HUES48 (cell line): ENCODE measurements around the gene MYPN.
"Not testable (repeated sequence)": the region's sequence is repeated elsewhere in the genome, so short reads cannot be mapped to it uniquely, and the experiment has no call there.

Source experiments
- H3K27ac ChIP-seq: one replicate; pipeline ENCODE4 v1.7.0; 2013; ENCODE audit warnings: low read depth, low read length, inconsistent platforms
- H3K27me3 ChIP-seq: 2 replicates; pipeline ENCODE4 v1.6.1; 2013; ENCODE audit warnings: mild to moderate bottlenecking, low read length; ENCODE audit not compliant: control insufficient read depth, insufficient read depth
- H3K36me3 ChIP-seq: 2 replicates; pipeline ENCODE4 v1.6.1; 2013; ENCODE audit warnings: low read length; ENCODE audit not compliant: control insufficient read depth, insufficient read depth
- H3K4me1 ChIP-seq: 2 replicates; pipeline ENCODE4 v1.6.1; 2013; ENCODE audit warnings: mild to moderate bottlenecking, low read length; ENCODE audit not compliant: control insufficient read depth, insufficient read depth
- H3K4me3 ChIP-seq: 2 replicates; pipeline ENCODE4 v1.5.1; 2013; ENCODE audit warnings: mild to moderate bottlenecking, low read depth, low read length
- H3K9ac ChIP-seq: 2 replicates; pipeline ENCODE4 v1.6.1; 2013; ENCODE audit warnings: mild to moderate bottlenecking, low read depth, low read length, moderate library complexity
- H3K9me3 ChIP-seq: 2 replicates; pipeline ENCODE4 v1.6.1; 2013; ENCODE audit warnings: low read length; ENCODE audit not compliant: control insufficient read depth, insufficient read depth

MYPN gene

DNA sequence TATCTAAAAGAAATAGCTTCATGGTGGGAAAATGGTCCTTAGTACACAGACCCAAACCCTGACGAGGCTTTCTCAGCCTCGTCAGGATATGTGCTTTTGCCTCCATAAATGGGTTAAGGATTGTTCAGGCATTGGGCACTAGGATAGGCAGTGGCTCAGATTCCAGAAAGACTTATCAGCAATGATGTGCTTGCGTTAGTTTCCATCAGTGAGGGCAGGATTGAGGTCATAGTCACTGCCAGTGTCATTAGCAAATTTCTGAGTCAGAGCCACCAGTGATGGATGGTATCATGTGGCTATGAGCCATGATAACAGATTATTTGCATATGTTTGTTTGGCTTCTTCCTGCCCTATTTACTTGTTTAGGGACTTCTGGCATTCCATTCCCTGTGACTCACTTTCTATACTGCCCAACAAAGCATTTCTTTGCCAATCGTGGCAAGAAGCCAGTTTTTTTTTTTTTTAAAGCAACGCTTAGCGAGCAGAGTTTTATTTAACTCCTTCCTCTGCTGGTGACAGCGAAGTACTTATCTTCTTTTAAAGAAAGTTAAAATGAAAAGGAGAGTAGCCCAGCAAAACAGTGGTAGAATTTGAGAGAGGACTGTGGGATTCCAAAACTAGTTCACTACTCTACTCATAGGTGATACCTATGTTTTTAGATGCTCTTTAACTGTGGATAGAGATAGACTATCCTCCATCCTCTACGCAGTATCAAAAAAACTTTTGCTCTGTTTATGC is 44.4 kb downstream of the MYPN start:
- H3K36me3 ChIP-seq = no peaks in the 10 kb centered on the region
- peak overlapping the region; percentile 34; the same call in 1 of the 2 replicates for H3K4me3 ChIP-seq
- no peaks in the 10 kb centered on the region for H3K9me3 ChIP-seq
- H3K27me3 ChIP-seq = no peaks in the 10 kb centered on the region
- peak overlapping the region; percentile 61 for H3K9ac ChIP-seq
- H3K4me1 ChIP-seq = peaks cover 31% of the 10 kb centered on the region
- peak overlapping the region; percentile 99 for H3K27ac ChIP-seq

DNA sequence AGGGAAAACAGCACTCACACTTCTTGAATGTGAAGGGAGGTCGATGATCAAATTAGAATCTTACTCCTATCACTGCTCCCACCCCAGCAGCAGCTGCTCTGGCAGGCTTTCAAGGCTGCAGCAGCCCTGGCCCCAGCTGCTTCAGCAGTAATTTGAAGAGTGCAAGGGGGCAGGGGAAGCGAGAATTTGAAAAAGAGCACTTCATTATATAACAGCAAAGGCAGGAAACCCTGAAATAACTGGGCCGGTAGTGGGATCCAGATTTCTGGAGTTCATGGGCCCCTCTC is 44.9 kb downstream of the MYPN start:
- peak overlapping the region; percentile 34; the same call in 1 of the 2 replicates for H3K4me3 ChIP-seq
- no peaks in the 10 kb centered on the region for H3K9me3 ChIP-seq
- no peaks in the 10 kb centered on the region for H3K36me3 ChIP-seq
- H3K9ac ChIP-seq = peak overlapping the region; percentile 61
- H3K27ac ChIP-seq = peak overlapping the region; percentile 99
- no peaks in the 10 kb centered on the region for H3K27me3 ChIP-seq
- peaks cover 31% of the 10 kb centered on the region for H3K4me1 ChIP-seq

DNA sequence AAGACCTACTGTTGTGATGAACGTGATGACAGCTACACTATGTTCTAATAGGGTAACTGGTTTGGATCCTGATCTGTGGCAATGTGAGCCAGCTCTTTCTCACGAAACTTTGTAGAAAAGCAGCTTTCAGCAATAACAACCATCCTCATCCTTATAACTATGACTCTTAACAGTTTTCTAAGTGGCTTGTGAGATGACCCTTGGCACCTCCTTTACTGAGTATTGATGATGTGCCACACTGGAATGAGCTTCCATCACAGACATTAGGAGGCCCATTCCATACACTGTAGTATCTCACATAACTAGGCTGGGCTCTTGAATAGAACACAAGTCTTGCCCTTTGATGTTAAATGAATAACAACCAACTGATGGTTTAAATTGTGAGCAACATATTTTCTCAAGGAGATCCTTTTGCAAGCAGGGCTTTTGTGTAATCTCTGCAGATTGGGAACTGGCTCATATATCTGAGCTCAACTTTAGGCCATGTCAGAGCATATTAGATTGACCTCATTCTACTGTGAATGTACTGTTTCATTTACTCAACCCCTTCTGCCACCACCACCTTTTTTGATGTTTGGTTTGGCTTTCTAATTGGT is 46.4 kb downstream of the MYPN start:
- no peak overlapping the region for H3K27ac ChIP-seq
- no peaks in the 10 kb centered on the region for H3K27me3 ChIP-seq
- H3K4me1 ChIP-seq = peaks cover 31% of the 10 kb centered on the region
- H3K4me3 ChIP-seq = no peak overlapping the region
- H3K36me3 ChIP-seq = no peaks in the 10 kb centered on the region
- no peaks in the 10 kb centered on the region for H3K9me3 ChIP-seq
- no peak overlapping the region for H3K9ac ChIP-seq

DNA sequence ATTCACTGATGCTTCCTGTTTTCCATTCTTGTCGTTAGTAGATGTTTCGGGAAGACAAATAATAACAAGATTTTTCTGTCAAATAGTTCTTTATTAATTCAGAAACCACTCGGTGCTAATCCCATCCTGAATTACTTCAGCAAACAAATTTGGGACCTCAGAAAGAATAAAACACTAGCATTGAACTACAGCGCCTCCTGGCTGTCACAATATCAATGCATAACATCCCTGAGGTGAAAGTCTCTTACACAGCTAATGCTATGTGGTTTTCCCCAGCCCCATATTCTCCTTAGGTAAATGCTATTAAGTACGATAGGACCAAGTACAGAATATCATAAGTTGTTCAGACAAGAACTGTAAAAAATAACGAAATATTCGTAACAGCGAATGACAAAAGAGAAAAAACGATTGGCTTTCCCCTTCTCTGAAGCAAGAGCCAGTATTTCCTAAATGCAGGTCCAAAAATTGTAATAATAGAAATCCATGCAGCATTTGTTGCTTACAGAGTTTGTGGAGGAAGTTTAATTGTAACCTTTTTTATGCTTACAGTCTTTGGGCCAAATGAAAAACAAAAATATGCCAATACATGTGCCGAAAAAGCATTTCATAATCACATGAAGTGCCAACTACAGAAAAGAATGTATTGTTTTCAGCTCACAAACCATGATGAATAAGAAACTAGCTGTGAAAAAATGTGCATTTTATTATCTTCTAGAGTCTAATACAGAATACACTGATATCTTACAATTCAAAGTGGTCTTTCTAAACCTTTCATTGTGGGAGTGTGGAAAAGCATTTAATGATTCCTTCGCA is 47.3 kb downstream of the MYPN start:
- Histone ChIP-seq H3K27me3 (no peaks in the 10 kb centered on the region), H3K4me3 (no peak overlapping the region), H3K36me3 (no peaks in the 10 kb centered on the region), H3K27ac (no peak overlapping the region), H3K9ac (no peak overlapping the region), H3K9me3 (no peaks in the 10 kb centered on the region), H3K4me1 (peaks cover 31% of the 10 kb centered on the region)

DNA sequence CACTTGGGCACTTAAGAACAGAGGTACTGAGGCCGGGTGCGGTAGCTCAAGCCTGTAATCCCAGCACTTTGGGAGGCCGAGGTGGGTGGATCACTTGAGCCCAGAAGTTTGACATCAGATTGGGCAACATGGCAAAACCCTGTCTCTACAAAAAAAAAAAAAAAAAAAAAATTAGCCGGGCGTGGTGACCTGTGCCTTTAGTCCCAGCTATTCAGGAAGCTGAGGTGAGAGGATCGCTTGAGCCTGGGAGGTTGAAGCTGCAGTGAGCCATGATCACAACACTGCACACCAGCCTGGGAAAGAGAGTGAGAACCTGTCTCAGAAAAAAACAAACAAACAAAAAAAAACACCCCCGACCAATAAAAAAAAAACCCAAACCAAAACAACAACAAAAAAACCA is 48.2 kb downstream of the MYPN start:
- H3K9me3 ChIP-seq, H3K27me3 ChIP-seq, H3K27ac ChIP-seq, H3K4me3 ChIP-seq, H3K36me3 ChIP-seq, H3K9ac ChIP-seq: not testable (repeated sequence)
- peaks cover 24% of the 10 kb centered on the region for H3K4me1 ChIP-seq

DNA sequence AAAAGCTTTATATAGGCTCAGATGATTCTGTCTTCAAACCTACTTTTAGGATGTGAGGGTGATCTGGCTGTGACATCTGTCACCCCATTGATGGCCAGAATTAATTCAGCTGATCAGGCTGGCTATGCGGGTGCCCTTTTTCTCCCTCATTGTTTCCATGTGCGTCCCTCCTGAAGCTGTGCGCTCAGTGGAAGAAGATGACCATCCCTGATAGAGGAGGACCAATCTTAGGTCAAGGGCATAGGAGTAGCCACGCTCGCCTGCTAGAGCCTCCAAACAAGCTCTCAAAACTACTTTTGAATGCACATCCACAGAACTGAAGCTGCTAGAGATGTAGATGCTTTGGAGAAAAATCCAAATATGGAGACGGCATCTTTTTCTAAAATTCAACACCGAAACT is 48.7 kb downstream of the MYPN start:
- Histone ChIP-seq H3K4me3 (no peak overlapping the region), H3K36me3 (no peaks in the 10 kb centered on the region), H3K27me3 (no peaks in the 10 kb centered on the region), H3K9me3 (no peaks in the 10 kb centered on the region), H3K27ac (no peak overlapping the region), H3K4me1 (peaks cover 23% of the 10 kb centered on the region), H3K9ac (no peak overlapping the region)

DNA sequence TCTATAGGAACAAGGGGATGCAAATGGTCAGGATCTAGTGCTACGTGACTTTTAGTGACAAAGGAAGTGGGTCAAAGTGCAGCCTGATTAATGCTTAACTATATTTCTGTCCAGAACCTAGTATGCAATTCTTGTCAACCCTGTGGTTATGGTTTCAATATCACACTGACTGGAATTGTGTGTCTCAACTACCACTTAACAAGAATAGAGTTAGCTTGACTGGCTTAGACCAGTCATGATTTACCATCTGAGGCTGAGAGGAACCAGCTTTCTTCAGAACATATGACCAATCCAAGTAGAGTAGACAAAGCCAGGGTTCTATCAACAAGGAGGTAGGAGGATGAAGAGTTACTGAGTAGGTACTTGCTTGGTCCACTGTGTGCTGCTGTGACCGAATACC is 54.4 kb downstream of the MYPN start:
- no peak overlapping the region for H3K4me3 ChIP-seq
- no peaks in the 10 kb centered on the region for H3K36me3 ChIP-seq
- no peaks in the 10 kb centered on the region for H3K27me3 ChIP-seq
- H3K9me3 ChIP-seq = no peaks in the 10 kb centered on the region
- H3K9ac ChIP-seq = no peak overlapping the region
- no peaks in the 10 kb centered on the region for H3K4me1 ChIP-seq
- no peak overlapping the region for H3K27ac ChIP-seq

DNA sequence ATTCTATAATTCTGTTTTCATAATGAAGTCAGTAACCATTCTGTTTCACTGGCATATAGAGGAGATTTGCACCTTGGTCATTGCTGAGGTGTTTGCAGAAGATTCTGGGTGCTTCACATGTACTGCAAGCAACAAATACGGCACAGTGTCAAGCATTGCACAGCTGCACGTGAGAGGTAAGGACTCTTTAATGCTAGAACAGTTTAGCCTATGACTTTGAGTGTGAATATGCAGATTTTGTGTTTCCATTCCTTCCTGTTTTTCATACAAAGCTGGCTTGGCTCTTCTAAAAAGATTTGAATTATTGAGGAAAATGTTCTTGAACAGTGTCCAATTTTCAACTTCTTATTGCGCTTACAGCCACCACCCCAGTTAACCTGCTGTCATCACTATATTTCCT is 56.4 kb downstream of the MYPN start:
- Histone ChIP-seq H3K9ac (no peak overlapping the region), H3K27me3 (no peaks in the 10 kb centered on the region), H3K4me1 (no peaks in the 10 kb centered on the region), H3K9me3 (no peaks in the 10 kb centered on the region), H3K36me3 (no peaks in the 10 kb centered on the region), H3K4me3 (no peak overlapping the region), H3K27ac (no peak overlapping the region)

DNA sequence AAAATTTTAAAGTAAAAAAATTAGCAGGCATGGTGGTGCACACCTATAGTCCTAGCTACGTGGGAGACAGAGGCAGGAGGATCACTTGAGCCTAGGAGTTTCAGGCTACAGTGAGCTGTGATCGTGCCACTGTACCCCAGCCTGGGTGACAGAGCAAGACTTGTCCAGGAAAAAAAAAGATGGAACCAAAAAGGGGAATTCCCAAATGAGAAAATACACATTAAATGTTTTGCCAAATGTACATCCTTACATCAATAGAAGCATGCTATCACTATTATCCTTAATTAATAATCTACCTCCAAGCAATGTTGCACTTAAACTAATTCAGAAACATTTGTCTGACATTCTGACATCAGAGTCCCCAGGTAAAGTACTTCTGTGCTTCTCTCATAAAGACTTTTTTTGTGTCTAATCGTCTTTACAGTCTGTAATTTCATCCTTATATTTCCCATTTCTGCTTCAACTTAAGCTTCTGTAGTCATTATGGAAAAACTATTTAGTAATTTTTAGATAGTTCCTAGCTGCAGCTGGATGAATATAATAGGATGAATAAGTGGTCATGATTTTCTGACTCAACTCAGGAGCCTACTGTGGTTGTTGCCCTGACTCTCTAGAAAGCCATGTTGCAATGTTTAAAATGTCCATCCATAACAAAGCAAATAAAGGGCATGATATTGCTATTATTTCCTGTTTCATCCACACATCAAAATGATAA is 57.7 kb downstream of the MYPN start:
- Histone ChIP-seq H3K4me3 (no peak overlapping the region), H3K27ac (no peak overlapping the region), H3K9me3 (no peaks in the 10 kb centered on the region), H3K9ac (no peak overlapping the region), H3K36me3 (no peaks in the 10 kb centered on the region), H3K27me3 (no peaks in the 10 kb centered on the region), H3K4me1 (no peaks in the 10 kb centered on the region)

DNA sequence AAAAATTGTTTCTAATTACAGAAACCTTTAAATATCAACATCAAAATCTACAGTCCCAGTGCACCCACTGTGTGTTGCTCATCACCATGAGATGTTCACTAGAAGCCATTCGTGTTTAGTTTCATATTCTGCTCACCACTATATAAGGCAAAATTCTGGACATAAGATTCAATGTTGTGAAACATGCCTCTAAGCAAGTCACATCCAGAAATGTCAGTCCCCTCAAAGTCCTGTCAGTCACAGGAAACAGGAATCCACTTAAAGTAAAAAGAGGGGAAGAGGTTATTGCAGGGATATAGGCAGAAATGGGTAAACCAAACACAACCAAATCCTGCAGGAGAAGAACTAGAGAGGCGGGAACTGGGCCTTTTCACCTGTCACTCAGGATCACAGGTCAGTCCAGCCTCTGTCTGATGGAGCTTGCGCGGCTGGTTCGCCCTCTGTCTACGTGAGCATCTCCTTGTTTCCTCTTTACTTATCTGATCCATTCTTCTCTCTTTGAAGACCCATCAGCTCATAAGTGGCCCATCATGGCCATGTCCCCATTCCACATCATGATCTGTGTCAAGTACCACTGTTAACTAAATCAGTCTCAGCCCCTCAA is 58.4 kb downstream of the MYPN start:
- H3K27ac ChIP-seq = no peak overlapping the region
- no peaks in the 10 kb centered on the region for H3K4me1 ChIP-seq
- no peaks in the 10 kb centered on the region for H3K27me3 ChIP-seq
- no peaks in the 10 kb centered on the region for H3K9me3 ChIP-seq
- H3K36me3 ChIP-seq = no peaks in the 10 kb centered on the region
- H3K4me3 ChIP-seq = no peak overlapping the region
- H3K9ac ChIP-seq = no peak overlapping the region
